ENCODE data around the gene ANTKMT. TPM values are rescaled to one million over a fixed set of nuclear protein-coding genes. Genes with fewer than 3 reads are reported as not detected.

Gene ANTKMT
- total and polyA plus RNA-seq, 2 donors (not counting 1 experiment from before 2014, with no cell fraction given): 4.5 to 31.5 TPM

- no peaks in the 10 kb centered on the region for H3K27me3 ChIP-seq (ENCODE audit: control insufficient read depth, insufficient read depth, low read length)
- peaks cover 9% of the 10 kb centered on the region for H3K4me1 ChIP-seq (ENCODE audit: control insufficient read depth, extremely low read depth, insufficient read depth, low read length)
- no peak for DNase-seq (ENCODE audit: low read depth in 2 of 2)
- H3K4me2 ChIP-seq (ENCODE audit: extremely low read depth, insufficient read depth, low read length): no peak overlapping the region
- H3K79me2 ChIP-seq (ENCODE audit: control insufficient read depth, insufficient read depth, low read length): no peaks in the 10 kb centered on the region
- peaks cover 2% of the 10 kb centered on the region for H3K36me3 ChIP-seq (ENCODE audit: control insufficient read depth, insufficient read depth, low read length)
- H3K27ac ChIP-seq (ENCODE audit: insufficient read depth, low read length): no peak overlapping the region
- H3K4me3 ChIP-seq (replicated peaks in 1 of 4; ENCODE audit: control extremely low read depth in 1 of 4, insufficient read depth in 1 of 4, low read depth in 3 of 4, low read length in 4 of 4): no peak overlapping the region
- H3K9ac ChIP-seq (ENCODE audit: insufficient read depth, low read length): no peak overlapping the region
- no peaks in the 10 kb centered on the region for H3K9me3 ChIP-seq (ENCODE audit: control insufficient read depth, insufficient read depth, low read depth, low read length)
- no peak overlapping the region for H2AFZ ChIP-seq (ENCODE audit: low read length)
- no peaks in the 10 kb centered on the region for H4K20me1 ChIP-seq (ENCODE audit: control insufficient read depth, extremely low read depth, insufficient read depth, low read length)
- TF ChIP-seq EZH2 (IDR thresholded peaks at IDR 0.05; ENCODE audit: low read length, missing control alignments) (no peak), CTCF (conservative IDR thresholded peaks at IDR 0.05 in 1 of 2, IDR thresholded peaks at IDR 0.05 in 1 of 2; ENCODE audit: low read depth in 1 of 2, low read length in 2 of 2) (no peak)
Observed at GRCh38 chr16:722835-723633, 2.1 kb downstream of the ANTKMT start.

- Histone ChIP-seq H3K4me1 (ENCODE audit: control insufficient read depth, extremely low read depth, insufficient read depth, low read length) (peaks cover 9% of the 10 kb centered on the region), H3K4me2 (ENCODE audit: extremely low read depth, insufficient read depth, low read length) (no peak overlapping the region), H3K9ac (ENCODE audit: insufficient read depth, low read length) (no peak overlapping the region), H3K27me3 (ENCODE audit: control insufficient read depth, insufficient read depth, low read length) (no peaks in the 10 kb centered on the region), H3K27ac (ENCODE audit: insufficient read depth, low read length) (no peak overlapping the region), H3K9me3 (ENCODE audit: control insufficient read depth, insufficient read depth, low read depth, low read length) (no peaks in the 10 kb centered on the region), H3K36me3 (ENCODE audit: control insufficient read depth, insufficient read depth, low read length) (peaks cover 2% of the 10 kb centered on the region), H3K79me2 (ENCODE audit: control insufficient read depth, insufficient read depth, low read length) (no peaks in the 10 kb centered on the region), H4K20me1 (ENCODE audit: control insufficient read depth, extremely low read depth, insufficient read depth, low read length) (no peaks in the 10 kb centered on the region), H3K4me3 (replicated peaks in 1 of 4; ENCODE audit: control extremely low read depth in 1 of 4, insufficient read depth in 1 of 4, low read depth in 3 of 4, low read length in 4 of 4) (no peak overlapping the region), H2AFZ (ENCODE audit: low read length) (no peak overlapping the region)
- TF ChIP-seq CTCF (conservative IDR thresholded peaks at IDR 0.05 in 1 of 2, IDR thresholded peaks at IDR 0.05 in 1 of 2; ENCODE audit: low read depth in 1 of 2, low read length in 2 of 2) (no peak), EZH2 (IDR thresholded peaks at IDR 0.05; ENCODE audit: low read length, missing control alignments) (no peak)
- DNase-seq (ENCODE audit: low read depth in 2 of 2): no peak
Observed at GRCh38 chr16:723695-724094, 2.7 kb downstream of the ANTKMT start.

- Histone ChIP-seq H3K9me3 (ENCODE audit: control insufficient read depth, insufficient read depth, low read depth, low read length) (no peaks in the 10 kb centered on the region), H3K36me3 (ENCODE audit: control insufficient read depth, insufficient read depth, low read length) (peaks cover 2% of the 10 kb centered on the region), H3K4me2 (ENCODE audit: extremely low read depth, insufficient read depth, low read length) (no peak overlapping the region), H3K79me2 (ENCODE audit: control insufficient read depth, insufficient read depth, low read length) (no peaks in the 10 kb centered on the region), H4K20me1 (ENCODE audit: control insufficient read depth, extremely low read depth, insufficient read depth, low read length) (no peaks in the 10 kb centered on the region), H3K27ac (ENCODE audit: insufficient read depth, low read length) (no peak overlapping the region), H3K27me3 (ENCODE audit: control insufficient read depth, insufficient read depth, low read length) (no peaks in the 10 kb centered on the region), H3K9ac (ENCODE audit: insufficient read depth, low read length) (no peak overlapping the region), H3K4me1 (ENCODE audit: control insufficient read depth, extremely low read depth, insufficient read depth, low read length) (peaks cover 6% of the 10 kb centered on the region), H2AFZ (ENCODE audit: low read length) (no peak overlapping the region), H3K4me3 (replicated peaks in 1 of 4; ENCODE audit: control extremely low read depth in 1 of 4, insufficient read depth in 1 of 4, low read depth in 3 of 4, low read length in 4 of 4) (no peak overlapping the region)
- TF ChIP-seq CTCF (conservative IDR thresholded peaks at IDR 0.05 in 1 of 2, IDR thresholded peaks at IDR 0.05 in 1 of 2; ENCODE audit: low read depth in 1 of 2, low read length in 2 of 2) (no peak), EZH2 (IDR thresholded peaks at IDR 0.05; ENCODE audit: low read length, missing control alignments) (no peak)
- DNase-seq (ENCODE audit: low read depth in 2 of 2): no peak
Observed at GRCh38 chr16:724188-725040, 3.5 kb downstream of the ANTKMT start.

Measured in fibroblast of lung (primary cell).